ENCODE data around the gene CYB5B. TPM values are rescaled to one million over a fixed set of nuclear protein-coding genes. Genes with fewer than 3 reads are reported as not detected.

Gene CYB5B
- total RNA-seq, 1 donor from 2014 or later = 124 TPM

DNA sequence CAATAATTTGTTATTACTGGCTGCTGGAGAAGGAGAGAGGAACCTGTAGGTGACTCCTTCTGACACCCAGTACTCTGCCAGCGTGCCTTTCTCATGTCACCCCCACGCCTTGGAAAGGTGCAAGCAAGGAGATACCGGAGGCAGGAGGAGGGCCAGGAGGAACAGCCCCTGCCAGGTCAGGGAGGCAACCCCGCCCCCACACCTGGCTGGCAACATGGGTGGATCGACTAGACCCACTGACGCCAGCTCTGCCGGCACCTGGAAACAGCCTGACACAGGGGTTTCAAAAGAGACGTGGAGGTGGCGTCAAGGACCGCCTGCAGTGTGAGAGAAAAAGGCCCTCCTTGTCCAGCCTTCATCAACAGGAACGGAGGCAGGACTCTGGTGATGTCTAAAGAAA is 62.3 kb downstream of the CYB5B start:
- no peaks in the 10 kb centered on the region for H3K27me3 Mint-ChIP-seq (ENCODE audit: unreplicated experiment)
- no peak for DNase-seq
- H3K36me3 Mint-ChIP-seq (ENCODE audit: unreplicated experiment) = no peaks in the 10 kb centered on the region
- H3K4me3 Mint-ChIP-seq (ENCODE audit: unreplicated experiment) = no peak overlapping the region
- peaks cover 10% of the 10 kb centered on the region for H3K4me1 Mint-ChIP-seq (ENCODE audit: low read depth, unreplicated experiment)
- TF ChIP-seq, protein P1, sequence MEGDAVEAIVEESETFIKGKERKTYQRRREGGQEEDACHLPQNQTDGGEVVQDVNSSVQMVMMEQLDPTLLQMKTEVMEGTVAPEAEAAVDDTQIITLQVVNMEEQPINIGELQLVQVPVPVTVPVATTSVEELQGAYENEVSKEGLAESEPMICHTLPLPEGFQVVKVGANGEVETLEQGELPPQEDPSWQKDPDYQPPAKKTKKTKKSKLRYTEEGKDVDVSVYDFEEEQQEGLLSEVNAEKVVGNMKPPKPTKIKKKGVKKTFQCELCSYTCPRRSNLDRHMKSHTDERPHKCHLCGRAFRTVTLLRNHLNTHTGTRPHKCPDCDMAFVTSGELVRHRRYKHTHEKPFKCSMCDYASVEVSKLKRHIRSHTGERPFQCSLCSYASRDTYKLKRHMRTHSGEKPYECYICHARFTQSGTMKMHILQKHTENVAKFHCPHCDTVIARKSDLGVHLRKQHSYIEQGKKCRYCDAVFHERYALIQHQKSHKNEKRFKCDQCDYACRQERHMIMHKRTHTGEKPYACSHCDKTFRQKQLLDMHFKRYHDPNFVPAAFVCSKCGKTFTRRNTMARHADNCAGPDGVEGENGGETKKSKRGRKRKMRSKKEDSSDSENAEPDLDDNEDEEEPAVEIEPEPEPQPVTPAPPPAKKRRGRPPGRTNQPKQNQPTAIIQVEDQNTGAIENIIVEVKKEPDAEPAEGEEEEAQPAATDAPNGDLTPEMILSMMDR (IDR thresholded peaks at IDR 0.05; ENCODE audit: partially characterized antibody, unreplicated experiment) = no peak
- peaks cover 4% of the 10 kb centered on the region for H3K9me3 Mint-ChIP-seq (ENCODE audit: unreplicated experiment)
- no peak overlapping the region for H3K27ac Mint-ChIP-seq (ENCODE audit: unreplicated experiment)

DNA sequence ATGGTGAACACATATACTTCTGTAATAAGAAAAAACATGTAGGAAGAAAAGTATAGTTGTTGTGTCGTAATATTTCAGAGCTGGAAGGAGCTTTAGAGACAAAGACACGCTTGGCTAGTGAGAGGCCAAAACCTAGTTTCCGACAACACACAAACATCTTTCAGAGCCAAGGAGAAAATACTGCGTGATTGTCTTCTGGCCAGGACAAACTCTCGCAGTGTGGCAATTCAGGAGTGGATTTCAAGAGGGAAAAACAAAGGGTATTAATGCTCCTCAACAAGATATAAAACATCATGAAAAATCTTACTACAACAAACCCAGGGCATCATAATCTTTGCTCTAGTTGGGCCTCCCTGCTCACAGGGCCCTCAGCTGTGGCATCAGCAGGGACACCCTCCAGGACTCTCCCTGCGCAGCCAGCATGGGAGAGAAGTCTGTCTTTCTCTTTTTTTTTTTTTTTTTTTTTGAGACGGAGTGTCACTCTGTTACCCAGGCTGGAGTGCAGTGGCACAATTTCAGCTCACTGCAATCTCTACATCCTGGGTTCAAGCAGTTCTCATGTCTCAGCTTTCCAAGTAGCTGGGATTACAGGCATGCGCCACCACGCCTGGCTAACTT is 66.4 kb downstream of the CYB5B start:
- DNase-seq = no peak
- Mint-ChIP-seq H3K9me3 (ENCODE audit: unreplicated experiment) (no peaks in the 10 kb centered on the region), H3K27me3 (ENCODE audit: unreplicated experiment) (no peaks in the 10 kb centered on the region)

DNA sequence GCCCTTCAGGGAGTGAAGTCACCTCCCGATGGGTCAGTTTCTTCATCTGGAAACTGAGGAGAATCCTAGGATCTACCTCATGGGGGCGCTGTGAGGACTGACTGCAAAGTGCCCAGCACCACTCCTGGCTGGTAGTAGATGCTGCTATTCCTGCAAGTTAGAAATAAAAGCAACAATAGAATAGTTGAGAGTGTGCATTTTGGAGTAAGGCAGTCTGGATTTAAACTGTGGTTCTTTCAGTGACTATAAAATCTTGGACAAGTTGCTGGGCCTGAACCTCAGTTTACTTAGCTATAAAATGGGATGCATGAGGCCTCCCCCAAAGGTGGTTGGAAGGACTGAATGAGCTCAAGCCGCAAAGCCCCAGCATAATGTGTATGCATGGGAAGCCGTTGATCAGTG is 70.6 kb downstream of the CYB5B start:
- no peak for DNase-seq
- H3K27ac Mint-ChIP-seq (ENCODE audit: unreplicated experiment) = no peak overlapping the region

More for the DNA sequence above, 66.4 kb downstream of the CYB5B start:
- H3K4me3 Mint-ChIP-seq (ENCODE audit: unreplicated experiment) = no peak overlapping the region
- H3K36me3 Mint-ChIP-seq (ENCODE audit: unreplicated experiment) = no peaks in the 10 kb centered on the region
- no peak overlapping the region for H3K27ac Mint-ChIP-seq (ENCODE audit: unreplicated experiment)
- TF ChIP-seq, protein P1 (IDR thresholded peaks at IDR 0.05; ENCODE audit: partially characterized antibody, unreplicated experiment) = no peak
- H3K4me1 Mint-ChIP-seq (ENCODE audit: low read depth, unreplicated experiment) = no peaks in the 10 kb centered on the region

DNA sequence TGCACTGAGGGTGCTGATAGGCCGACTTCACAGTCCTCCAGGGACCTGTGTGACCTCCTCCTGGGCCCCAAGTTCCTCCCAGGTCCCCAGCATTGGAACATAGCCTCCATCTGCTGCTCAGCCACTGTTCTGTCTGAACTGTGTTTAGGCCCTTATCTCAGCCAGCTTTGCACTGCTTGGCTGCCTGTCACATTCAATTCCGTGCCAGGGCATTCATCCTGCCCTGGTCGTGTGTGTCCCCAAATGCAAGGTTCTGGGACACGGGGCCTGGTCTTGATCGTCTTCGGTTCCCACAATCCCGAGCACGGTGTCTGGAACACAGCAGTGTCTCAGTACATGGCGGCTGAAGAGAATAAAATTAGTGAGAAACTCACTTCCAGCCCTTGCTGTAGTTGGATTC is 71.4 kb downstream of the CYB5B start:
- Mint-ChIP-seq H3K36me3 (ENCODE audit: unreplicated experiment) (no peaks in the 10 kb centered on the region), H3K27ac (ENCODE audit: unreplicated experiment) (no peak overlapping the region), H3K4me3 (ENCODE audit: unreplicated experiment) (no peak overlapping the region), H3K4me1 (ENCODE audit: low read depth, unreplicated experiment) (no peaks in the 10 kb centered on the region), H3K27me3 (ENCODE audit: unreplicated experiment) (peaks cover 4% of the 10 kb centered on the region), H3K9me3 (ENCODE audit: unreplicated experiment) (no peaks in the 10 kb centered on the region)
- TF ChIP-seq, protein P1 (IDR thresholded peaks at IDR 0.05; ENCODE audit: partially characterized antibody, unreplicated experiment) = no peak
- no peak for DNase-seq

More for the DNA sequence above, 70.6 kb downstream of the CYB5B start:
- TF ChIP-seq, protein P1 (IDR thresholded peaks at IDR 0.05; ENCODE audit: partially characterized antibody, unreplicated experiment) = peak; percentile 27
- Mint-ChIP-seq H3K4me3 (ENCODE audit: unreplicated experiment) (no peak overlapping the region), H3K9me3 (ENCODE audit: unreplicated experiment) (no peaks in the 10 kb centered on the region), H3K36me3 (ENCODE audit: unreplicated experiment) (no peaks in the 10 kb centered on the region), H3K27me3 (ENCODE audit: unreplicated experiment) (peaks cover 2% of the 10 kb centered on the region), H3K4me1 (ENCODE audit: low read depth, unreplicated experiment) (no peaks in the 10 kb centered on the region)

DNA sequence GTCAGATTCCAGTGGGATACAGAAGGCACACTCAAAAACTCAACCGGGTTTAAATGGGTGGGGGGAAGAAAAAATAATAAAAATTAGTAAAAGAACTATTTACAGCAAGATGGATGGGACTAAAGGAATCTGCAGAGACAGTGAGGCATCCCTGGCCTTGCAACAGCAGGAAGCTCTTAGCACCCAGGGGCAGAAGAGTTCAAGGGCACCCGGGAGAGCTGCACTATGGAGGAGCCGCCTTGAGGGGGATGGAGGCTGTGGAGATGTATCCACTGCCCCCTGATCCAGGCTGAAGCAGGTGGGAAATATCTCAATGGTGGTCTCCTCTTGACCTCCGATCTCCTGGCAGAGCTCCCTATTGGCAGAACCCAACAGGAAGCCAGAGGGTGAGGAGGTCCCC is 72.0 kb downstream of the CYB5B start:
- Mint-ChIP-seq H3K4me3 (ENCODE audit: unreplicated experiment) (no peak overlapping the region), H3K4me1 (ENCODE audit: low read depth, unreplicated experiment) (no peaks in the 10 kb centered on the region), H3K27ac (ENCODE audit: unreplicated experiment) (no peak overlapping the region), H3K36me3 (ENCODE audit: unreplicated experiment) (no peaks in the 10 kb centered on the region), H3K27me3 (ENCODE audit: unreplicated experiment) (peaks cover 6% of the 10 kb centered on the region), H3K9me3 (ENCODE audit: unreplicated experiment) (no peaks in the 10 kb centered on the region)
- DNase-seq = no peak
- TF ChIP-seq, protein P1 (IDR thresholded peaks at IDR 0.05; ENCODE audit: partially characterized antibody, unreplicated experiment) = no peak

All from glutamatergic neuron (in vitro differentiated cells).